GM18907 (cell line): ENCODE results near the gene GFY.

Source experiments
- ATAC-seq: cut with Tn5 transposase; IDR thresholded peaks from one replicate; pipeline ENCODE4 v1.9.1; 2021; ENCODE audit warnings: mild to moderate bottlenecking, moderate library complexity; ENCODE audit not compliant: unreplicated experiment

The GFY gene

DNA sequence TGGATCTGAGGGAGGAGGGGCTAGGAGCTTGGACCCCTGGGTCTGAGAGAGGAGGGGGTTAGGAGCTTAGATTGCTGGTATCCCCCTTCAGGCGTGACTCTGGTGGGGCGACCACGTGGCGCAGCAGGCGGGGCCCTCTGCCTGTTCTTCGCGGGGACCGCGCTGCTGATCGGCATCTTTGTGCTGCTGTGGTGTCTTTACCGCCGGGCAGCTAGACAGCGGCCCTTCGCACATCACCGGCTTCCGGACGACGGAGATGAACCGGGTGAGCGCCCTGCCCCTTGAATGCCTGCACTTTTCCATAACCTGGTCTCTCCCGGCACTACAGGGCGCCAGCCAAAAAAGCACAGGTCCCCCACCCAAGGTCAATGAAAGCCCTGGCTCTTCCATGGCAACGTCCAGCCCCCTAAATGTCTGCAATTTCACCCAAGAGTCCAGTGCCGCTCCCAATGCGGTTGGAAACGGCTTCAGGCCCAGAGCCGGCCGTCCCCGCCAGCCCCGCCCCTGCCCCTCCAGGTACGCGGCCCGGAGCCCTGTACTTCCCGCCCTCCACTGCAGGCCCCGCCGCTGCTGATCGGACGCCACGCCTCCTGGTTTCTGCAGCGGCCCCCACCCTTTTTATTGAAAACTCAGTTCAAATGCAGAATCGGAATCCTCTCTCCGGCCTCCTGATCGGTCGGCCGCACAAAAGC, 2.8 kb downstream of the GFY start:
- ATAC-seq: no peak

- no peak for ATAC-seq
Measured at GRCh38 chr19:49428547-49429451, 3.6 kb downstream of the GFY start.

DNA sequence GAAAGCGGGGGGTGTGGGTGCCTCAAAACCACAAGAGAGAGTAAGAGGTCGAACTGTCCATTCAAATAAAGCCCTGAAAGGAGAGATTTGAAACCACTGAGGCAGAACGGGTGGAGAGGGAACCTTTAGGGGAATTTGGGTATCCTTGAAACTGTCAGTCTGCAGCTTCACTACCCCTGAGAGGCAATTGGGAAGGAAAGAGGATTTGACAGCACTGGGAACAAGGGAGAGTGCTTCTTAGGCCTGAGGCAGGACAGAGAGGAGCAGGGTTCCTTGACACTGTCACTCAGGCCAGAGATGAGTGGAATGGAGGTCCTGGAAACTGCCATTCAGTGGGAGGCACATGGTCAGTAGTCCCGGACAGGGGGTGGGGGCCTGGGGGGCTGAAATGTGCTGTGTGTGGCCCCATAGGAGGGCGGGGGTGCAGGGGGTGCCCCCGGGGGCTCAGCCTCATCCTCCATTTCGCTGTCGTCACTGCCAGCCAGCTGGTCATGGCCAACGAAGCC, 5.0 kb downstream of the GFY start:
- ATAC-seq: no peak

DNA sequence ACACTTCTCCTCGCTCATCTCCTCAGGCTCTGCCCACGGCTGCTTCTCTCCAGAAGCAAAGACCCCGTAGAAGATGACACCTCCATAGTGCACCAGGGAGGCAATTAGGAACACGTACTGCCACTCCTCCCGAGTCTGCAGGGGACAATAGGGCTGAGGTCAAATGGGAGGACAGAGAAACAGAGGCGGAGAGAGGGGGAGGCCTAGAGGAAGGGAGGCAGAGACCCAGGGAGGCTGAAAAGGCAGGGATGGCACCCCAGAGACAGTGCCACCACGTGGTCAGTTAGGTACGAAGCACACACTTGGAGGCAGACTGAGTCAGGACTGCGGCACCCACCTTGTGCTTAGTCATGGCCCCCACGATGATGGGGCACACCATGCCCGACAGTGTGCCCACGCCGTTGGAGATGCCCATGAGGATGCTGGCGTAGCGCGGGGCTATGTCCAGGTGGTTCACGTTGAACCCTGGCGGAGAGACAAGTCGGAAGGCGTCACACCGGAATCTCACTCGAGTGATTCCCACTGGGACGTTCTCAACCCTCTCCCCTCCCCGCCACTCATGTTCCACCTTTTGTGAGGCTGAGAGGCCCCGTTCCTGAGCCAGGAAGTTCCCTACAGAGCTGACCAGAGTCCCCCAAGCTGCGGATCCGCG, 5.6 kb downstream of the GFY start:
- no peak for ATAC-seq

GRCh38 chr19:49431330-49431749, 6.2 kb downstream of the GFY start:
- ATAC-seq: no peak

DNA sequence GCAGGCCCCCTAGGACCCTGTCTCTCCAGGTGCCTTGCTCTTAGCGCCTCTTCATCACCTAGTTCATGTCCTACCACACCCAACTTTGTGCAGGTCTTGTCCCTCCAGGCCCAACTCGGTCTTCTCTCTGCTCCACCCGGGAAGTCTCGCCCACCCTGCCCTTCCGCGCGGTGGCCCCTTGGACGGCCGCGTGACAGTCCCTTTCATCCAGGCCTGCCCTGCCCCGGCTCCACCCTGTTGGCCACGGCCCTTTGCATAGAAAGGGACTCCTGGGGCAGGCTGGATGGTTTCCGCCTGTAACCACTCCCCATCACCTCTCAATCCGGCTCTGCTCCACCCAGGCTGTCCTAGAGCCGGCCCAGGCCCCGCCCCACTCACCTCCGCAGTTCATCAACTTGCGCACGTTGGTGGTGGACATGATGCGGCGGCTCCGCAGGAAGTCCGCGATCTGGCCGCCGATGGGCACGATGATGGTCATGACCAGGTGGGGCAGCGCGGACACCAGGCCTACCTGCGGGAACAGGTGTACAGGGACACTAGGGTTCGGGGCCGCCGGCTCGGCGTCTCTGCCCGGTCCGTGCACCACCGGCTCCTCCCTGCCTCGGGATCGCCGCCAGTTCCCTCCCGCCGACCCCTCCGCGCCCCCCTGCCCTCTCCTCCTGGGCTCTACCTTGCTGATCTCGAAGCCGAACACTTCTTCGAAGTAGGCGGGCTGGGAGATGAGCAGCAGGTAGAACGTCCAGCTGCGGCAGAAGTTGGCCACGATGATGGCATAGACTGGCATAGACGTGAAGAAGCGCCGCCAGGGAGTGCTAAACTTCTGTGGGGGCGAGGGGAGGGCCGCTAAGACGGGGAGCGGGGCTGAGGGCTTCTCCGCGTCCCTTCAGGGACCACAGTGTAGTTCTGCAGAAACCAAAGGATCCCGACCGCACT, 7.2 kb downstream of the GFY start:
- no peak for ATAC-seq

DNA sequence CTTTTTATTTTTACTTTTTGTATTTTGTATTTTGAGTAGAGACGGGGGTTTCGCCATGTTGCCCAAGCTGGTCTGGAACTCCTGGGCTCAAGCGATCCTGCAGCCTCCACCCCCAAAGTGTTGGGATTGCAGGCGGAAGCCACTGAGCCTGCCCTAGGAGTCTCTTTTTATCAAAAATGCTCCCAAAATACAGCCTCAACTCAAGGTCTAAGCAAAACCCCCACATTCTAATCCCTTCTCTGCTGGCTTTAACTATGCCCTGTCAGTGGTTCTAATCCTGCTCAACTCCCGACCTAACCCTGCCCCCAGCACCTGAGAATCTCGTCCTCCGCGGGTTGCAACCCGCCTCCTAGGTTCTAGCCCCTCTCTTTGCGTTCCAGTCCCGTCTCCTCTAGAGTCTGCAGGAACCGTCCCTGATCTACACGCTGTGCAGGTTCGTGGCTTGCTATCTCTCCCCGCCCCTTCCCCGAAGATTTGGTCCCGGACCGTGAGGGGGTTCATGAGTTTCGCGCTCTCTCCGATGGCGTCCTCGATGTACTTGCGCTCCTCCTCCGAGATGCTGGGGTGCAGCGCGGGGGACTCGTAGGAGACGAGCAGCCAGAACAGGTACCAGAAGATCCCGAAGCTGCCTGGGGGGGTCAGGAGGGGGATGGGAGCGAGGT, 8.2 kb downstream of the GFY start:
- ATAC-seq: no peak

- ATAC-seq: no peak
Measured at GRCh38 chr19:49434907-49435583, 9.9 kb downstream of the GFY start.

- ATAC-seq: no peak
Measured at GRCh38 chr19:49435670-49436069, 10.5 kb downstream of the GFY start.

DNA sequence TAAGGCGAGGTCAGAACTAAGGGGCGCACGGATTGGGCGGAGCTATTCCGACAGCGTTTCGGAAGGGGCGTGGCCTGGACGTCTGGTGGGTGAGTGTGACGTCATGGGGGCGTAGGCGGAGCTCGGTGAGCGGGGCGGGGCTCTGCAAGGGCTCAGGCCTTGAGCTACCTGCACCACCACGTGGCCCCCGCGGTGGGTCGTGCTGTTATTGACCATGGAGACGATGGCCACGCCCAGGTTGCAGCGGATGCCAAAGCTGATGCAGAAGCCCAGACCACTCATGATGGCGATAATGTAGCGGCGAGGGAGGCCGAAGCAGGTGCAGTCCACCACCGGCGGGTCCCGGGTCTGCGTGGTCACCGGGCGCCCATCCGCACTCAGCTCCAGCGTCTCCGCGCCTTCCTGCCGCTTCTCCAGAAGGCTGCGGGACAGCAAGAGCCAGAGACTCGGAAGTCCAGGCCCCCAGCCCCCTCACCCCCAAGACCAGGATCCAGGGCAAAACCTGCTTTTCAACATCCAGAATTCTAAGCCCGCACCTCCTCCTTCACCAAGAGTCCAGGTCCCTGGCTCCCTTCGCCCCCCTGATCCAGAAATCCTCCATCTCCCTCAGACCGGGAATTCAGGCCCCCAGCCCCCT, 11.3 kb downstream of the GFY start:
- ATAC-seq: no peak

GRCh38 chr19:49437231-49437630, 12.0 kb downstream of the GFY start:
- no peak for ATAC-seq

GRCh38 chr19:49438261-49438660, 13.1 kb downstream of the GFY start:
- no peak for ATAC-seq

- ATAC-seq: no peak
Measured at GRCh38 chr19:49439836-49440235, 14.6 kb downstream of the GFY start.

GRCh38 chr19:49440439-49441209, 15.4 kb downstream of the GFY start:
- no peak for ATAC-seq

- ATAC-seq: no peak
Measured at GRCh38 chr19:49441210-49441959, 16.2 kb downstream of the GFY start, which contains the start of gene SLC17A7. TSS of gene SLC17A7 (minus strand) at chr19:49441527. CDS start at chr19:49441379, 148 bp downstream.

DNA sequence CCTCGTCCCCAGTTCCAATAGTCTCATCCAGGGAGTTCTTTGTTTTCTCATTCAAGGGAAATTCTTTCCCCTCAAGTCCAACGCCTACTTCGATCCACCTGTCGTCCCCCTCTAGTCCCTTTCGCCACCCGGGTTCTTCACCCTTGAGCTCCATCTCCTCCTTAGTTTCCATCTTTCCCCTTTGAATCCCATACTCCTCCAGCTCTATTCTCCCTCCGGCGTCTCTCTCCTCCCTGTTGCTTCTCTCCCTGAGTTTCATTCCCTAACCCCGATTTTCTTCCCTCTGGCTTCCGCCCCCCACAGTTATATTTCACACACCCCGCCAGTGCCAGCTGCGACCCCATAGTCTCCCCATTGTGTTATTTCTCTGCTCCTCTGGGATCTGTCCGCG, 16.8 kb downstream of the GFY start:
- ATAC-seq: no peak

DNA sequence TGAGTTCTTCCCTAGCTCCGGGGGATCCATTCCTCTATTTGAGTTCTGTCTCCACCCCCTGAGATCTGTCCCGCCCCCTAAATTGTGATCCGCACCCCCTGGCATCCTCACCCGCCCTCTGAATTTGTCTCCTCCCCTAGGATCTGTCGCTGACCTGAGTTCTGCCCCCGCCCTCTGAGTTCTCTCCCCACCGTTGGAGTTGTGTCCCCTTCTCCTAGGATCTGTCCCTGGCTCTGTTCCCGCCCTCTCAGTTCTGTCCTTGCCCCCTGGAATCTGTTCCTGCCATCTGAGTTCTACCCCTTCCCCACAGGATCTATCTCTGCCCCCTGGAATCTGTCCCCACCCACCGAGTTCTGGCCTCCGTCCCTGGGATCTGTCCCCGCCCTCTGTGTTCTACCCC, 17.2 kb downstream of the GFY start:
- no peak for ATAC-seq
